ENCODE measurements around the gene RNF207. TPM values are rescaled to one million over a fixed set of nuclear protein-coding genes. Genes with fewer than 3 reads are reported as not detected.

RNF207 gene
- total RNA-seq, 1 experiment from 2014 or later = 115 TPM

GRCh38 chr1:6207075-6207885 lies 1.4 kb downstream of the RNF207 start:
- TSS peak; percentile 91 for BruUV-seq (replicated peaks)
- CTCF ChIA-PET = interaction anchor here (0.5 to 1.1 kb wide), 4 partner anchors 19 to 174 kb away, joined by 3 to 9 read pairs (median 4); no protein-coding TSS in a partner anchor
- no peak for ATAC-seq
- POLR2A ChIA-PET = interaction anchor here (0.6 kb wide), 1 partner anchor 31 kb away, joined by 9 read pairs; no protein-coding TSS in a partner anchor
- TF ChIP-seq, protein P1, sequence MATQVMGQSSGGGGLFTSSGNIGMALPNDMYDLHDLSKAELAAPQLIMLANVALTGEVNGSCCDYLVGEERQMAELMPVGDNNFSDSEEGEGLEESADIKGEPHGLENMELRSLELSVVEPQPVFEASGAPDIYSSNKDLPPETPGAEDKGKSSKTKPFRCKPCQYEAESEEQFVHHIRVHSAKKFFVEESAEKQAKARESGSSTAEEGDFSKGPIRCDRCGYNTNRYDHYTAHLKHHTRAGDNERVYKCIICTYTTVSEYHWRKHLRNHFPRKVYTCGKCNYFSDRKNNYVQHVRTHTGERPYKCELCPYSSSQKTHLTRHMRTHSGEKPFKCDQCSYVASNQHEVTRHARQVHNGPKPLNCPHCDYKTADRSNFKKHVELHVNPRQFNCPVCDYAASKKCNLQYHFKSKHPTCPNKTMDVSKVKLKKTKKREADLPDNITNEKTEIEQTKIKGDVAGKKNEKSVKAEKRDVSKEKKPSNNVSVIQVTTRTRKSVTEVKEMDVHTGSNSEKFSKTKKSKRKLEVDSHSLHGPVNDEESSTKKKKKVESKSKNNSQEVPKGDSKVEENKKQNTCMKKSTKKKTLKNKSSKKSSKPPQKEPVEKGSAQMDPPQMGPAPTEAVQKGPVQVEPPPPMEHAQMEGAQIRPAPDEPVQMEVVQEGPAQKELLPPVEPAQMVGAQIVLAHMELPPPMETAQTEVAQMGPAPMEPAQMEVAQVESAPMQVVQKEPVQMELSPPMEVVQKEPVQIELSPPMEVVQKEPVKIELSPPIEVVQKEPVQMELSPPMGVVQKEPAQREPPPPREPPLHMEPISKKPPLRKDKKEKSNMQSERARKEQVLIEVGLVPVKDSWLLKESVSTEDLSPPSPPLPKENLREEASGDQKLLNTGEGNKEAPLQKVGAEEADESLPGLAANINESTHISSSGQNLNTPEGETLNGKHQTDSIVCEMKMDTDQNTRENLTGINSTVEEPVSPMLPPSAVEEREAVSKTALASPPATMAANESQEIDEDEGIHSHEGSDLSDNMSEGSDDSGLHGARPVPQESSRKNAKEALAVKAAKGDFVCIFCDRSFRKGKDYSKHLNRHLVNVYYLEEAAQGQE (IDR thresholded peaks at IDR 0.05; ENCODE audit: insufficient read depth in 1 of 2, low read depth in 2 of 2, low read length in 1 of 2) = no peak
- TF ChIP-seq SIN3A (IDR thresholded peaks at IDR 0.05; ENCODE audit: borderline replicate concordance, insufficient read depth, low read depth, low read length) (no peak), TCF7L2 (IDR thresholded peaks at IDR 0.05; ENCODE audit: low read depth, low read length) (no peak), CTCF (IDR thresholded peaks at IDR 0.05) (no peak), POLR2AphosphoS5 (IDR thresholded peaks at IDR 0.05; ENCODE audit: low read depth, low read length) (no peak)
- Histone ChIP-seq H3K27ac (ENCODE audit: low read length) (peak overlapping the region; percentile 90), H3K27me3 (ENCODE audit: control insufficient read depth, insufficient read depth, low read length) (no peaks in the 10 kb centered on the region), H3K4me1 (ENCODE audit: control insufficient read depth, insufficient read depth, low read length) (peaks cover 5% of the 10 kb centered on the region), H3K36me3 (ENCODE audit: control insufficient read depth, insufficient read depth, low read length) (peaks cover 2% of the 10 kb centered on the region; the same call in 1 of the 2 replicates), H3K4me3 (ENCODE audit: low read depth in 2 of 2, low read length in 2 of 2) (peak overlapping the region; percentile 74 to 77), H3K9me3 (ENCODE audit: control insufficient read depth, insufficient read depth, low read depth, low read length) (no peaks in the 10 kb centered on the region)
- in situ Hi-C loops (cut with HindIII; ENCODE audit: low pct_unique_long_range_greater_than_20kb, low sequenced_read_pairs) (no loop called here), intact Hi-C loops (cut with micrococcal nuclease; ENCODE audit: unreplicated experiment) (no loop called here)
- no peak for DNase-seq (ENCODE audit: low read depth, low spot score)

- DNase-seq (ENCODE audit: low read depth, low spot score) (no peak), ATAC-seq (no peak)
- Histone ChIP-seq H3K36me3 (ENCODE audit: control insufficient read depth, insufficient read depth, low read length) (peaks cover 2% of the 10 kb centered on the region; the same call in 1 of the 2 replicates), H3K4me3 (ENCODE audit: low read depth in 2 of 2, low read length in 2 of 2) (peak overlapping the region; percentile 74 to 77; a peak in 3 of 4 replicates), H3K9me3 (ENCODE audit: control insufficient read depth, insufficient read depth, low read depth, low read length) (no peaks in the 10 kb centered on the region), H3K27ac (ENCODE audit: low read length) (peak overlapping the region; percentile 48; the same call in 1 of the 2 replicates), H3K27me3 (ENCODE audit: control insufficient read depth, insufficient read depth, low read length) (no peaks in the 10 kb centered on the region), H3K4me1 (ENCODE audit: control insufficient read depth, insufficient read depth, low read length) (peaks cover 5% of the 10 kb centered on the region)
- no peak for TF ChIP-seq POLR2AphosphoS5 (IDR thresholded peaks at IDR 0.05; ENCODE audit: low read depth, low read length)
- TF ChIP-seq, protein P1 (IDR thresholded peaks at IDR 0.05; ENCODE audit: insufficient read depth in 1 of 2, low read depth in 2 of 2, low read length in 1 of 2) = no peak
- no peak for TF ChIP-seq SIN3A (IDR thresholded peaks at IDR 0.05; ENCODE audit: borderline replicate concordance, insufficient read depth, low read depth, low read length)
- intact Hi-C loops (cut with micrococcal nuclease; ENCODE audit: unreplicated experiment) (no loop called here), in situ Hi-C loops (cut with HindIII; ENCODE audit: low pct_unique_long_range_greater_than_20kb, low sequenced_read_pairs) (no loop called here)
- ChIA-PET POLR2A (no interaction called here), CTCF (interaction anchor here (0.5 to 1.1 kb wide), 2 partner anchors 27 to 174 kb away, joined by 3 to 6 read pairs; no protein-coding TSS in a partner anchor)
- BruUV-seq (replicated peaks) = no TSS peak
These were observed 2.0 kb downstream of the RNF207 start for GRCh38 chr1:6207921-6208320.

All from Panc1 (cell line).